HG03045 (cell line): ENCODE measurements around the gene GALNT6.

Experiments used
- ATAC-seq: cut with Tn5 transposase; IDR thresholded peaks from one replicate; pipeline ENCODE4 v1.9.1; 2021; ENCODE audit warnings: mild to moderate bottlenecking, moderate library complexity; ENCODE audit not compliant: unreplicated experiment

Gene GALNT6

DNA sequence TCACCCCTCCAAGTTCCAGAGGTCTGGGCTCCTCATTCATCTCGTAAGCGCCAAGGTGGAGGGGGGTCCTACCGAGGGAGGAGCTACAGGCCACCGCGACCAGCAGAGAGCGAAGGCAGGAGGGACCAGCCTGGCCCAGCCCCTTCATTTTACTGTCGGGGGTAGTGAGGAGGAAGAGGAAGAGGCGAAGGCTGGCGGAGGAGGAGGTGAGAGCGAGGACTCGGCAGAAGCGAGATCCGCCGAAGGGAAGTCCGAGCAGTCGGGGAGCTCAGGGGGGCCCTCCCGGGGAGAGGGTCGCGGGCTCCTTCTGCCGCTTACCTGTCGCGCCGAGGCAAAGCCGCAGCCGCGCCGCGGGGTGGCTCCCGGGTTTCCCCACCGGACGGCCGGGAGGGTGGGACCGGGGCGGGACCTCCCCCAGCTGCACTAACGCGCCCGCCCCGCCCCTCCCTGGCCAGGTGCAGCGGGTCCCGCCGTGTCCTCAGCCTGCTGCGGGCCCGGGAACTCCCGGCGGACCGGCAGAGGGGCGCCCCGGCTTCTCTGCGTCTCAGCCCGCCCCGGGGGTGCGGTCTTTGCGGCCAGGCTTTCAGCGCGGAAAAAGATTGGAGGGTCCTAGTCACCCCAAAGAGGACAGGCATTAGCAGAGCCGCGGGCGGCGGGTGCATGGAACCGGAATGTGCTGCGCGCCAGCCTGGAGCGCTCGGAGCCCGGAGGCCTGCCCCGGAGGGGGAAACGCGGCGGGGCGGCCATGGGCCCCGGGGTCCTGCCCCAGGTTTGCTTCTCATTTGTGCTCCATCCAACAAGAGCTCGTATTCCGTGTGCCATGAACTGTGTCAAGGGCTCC is at the start of gene GALNT6:
TSS of gene GALNT6 (minus strand) at position 124 of the 841 bp plus-strand sequence. CDS start 11,625 bp downstream, outside the sequence.
- ATAC-seq: peak; percentile 58

DNA sequence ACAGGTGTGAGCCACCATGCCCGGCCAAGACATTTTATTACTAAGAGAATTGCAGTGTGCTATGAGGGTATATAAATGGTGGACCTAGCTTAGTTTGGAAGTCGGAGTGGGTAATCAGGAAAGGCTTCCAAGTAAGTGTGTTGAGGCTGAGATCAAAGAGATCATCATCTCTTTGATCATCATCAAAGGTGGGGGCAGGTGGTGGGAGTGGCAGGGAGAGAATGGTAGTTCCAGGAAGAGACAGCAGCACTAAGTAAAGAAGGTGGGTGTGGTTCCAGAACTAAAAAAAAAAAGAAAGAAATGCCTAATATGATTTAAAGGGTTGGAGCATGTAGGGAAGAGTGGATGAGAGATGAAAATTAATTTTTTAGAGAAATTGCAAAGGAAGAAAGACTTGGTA is 48.1 kb upstream of the GALNT6 start:
- no peak for ATAC-seq

- no peak for ATAC-seq
These were observed 46.2 kb upstream of the GALNT6 start for GRCh38 chr12:51437431-51437830.

DNA sequence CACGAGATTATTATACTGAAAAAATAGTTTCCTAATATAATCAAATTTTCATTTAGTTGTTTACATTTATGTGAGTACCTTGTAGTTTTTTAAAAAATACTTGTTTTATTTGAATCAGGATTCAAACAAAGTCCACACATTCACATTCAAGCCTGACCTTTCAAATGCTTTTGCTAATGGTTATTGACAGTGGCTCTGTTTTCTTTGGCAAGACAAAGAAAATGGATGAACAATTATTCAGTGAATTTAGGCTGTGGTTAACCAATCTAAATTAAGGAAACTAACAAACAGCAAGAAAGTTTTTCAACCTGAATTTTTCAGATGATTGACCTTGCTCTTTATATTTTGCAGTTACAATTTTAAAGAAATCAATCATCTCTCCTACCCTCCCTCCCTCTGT is 43.1 kb upstream of the GALNT6 start:
- no peak for ATAC-seq

GRCh38 chr12:51432921-51433320 is 41.7 kb upstream of the GALNT6 start:
- no peak for ATAC-seq

- no peak for ATAC-seq
These were observed 39.1 kb upstream of the GALNT6 start for GRCh38 chr12:51430196-51430895.

- no peak for ATAC-seq
These were observed 38.5 kb upstream of the GALNT6 start for GRCh38 chr12:51429700-51430099.

DNA sequence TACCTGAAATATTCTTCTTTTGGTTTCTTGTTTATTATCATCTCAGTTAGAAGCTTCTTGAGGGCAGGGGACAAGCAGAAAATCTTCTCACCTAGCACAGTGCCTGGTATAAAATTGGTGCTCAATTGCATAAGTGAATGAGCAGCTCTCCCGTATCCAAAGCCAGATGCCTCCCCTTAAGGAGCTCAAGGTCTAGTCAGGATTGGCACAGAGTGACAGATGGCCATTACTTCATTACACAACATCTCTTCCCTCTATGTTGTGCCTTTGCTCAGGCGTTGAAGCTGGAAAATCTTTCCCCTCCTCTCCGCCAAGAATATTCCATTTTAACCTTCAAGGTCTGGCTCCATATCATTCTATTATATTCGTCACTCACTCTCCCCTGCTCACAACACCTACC is 37.0 kb upstream of the GALNT6 start:
- ATAC-seq: no peak

- ATAC-seq: peak; percentile 90
These were observed 33.7 kb upstream of the GALNT6 start, which contains the start of gene SLC4A8 for GRCh38 chr12:51424662-51425539. SLC4A8 (plus strand) TSS chr12:51424831; CDS start chr12:51424988, 157 bp downstream.

DNA sequence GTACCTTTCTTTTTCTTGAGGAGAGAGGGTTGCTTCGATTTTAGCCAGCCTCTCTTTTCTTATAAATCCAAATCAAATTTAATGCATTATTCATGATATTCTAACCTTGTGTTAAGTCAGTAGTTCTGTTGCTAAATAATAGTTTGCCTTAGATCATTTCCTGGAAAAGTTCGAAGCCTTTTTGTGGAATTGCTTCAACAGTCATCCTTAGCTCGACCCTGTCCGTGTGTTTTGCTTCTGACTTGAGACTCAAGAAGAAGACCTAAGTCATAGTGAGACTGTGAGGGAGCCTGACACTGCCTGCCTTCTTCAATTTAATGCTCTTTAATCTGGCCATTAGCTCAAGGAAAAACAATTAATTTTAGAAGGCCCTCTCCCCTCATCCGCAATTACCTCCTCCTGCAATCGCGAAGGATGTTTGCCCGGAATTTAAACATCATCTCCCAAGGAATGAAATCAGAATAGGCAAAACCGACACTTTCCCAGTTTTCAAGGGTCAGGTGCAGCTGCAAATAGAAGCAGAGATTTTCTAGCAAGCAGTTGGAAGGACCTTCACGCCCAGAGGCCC is 33.0 kb upstream of the GALNT6 start:
- ATAC-seq: no peak

- no peak for ATAC-seq
These were observed 30.2 kb upstream of the GALNT6 start for GRCh38 chr12:51421266-51421884.

DNA sequence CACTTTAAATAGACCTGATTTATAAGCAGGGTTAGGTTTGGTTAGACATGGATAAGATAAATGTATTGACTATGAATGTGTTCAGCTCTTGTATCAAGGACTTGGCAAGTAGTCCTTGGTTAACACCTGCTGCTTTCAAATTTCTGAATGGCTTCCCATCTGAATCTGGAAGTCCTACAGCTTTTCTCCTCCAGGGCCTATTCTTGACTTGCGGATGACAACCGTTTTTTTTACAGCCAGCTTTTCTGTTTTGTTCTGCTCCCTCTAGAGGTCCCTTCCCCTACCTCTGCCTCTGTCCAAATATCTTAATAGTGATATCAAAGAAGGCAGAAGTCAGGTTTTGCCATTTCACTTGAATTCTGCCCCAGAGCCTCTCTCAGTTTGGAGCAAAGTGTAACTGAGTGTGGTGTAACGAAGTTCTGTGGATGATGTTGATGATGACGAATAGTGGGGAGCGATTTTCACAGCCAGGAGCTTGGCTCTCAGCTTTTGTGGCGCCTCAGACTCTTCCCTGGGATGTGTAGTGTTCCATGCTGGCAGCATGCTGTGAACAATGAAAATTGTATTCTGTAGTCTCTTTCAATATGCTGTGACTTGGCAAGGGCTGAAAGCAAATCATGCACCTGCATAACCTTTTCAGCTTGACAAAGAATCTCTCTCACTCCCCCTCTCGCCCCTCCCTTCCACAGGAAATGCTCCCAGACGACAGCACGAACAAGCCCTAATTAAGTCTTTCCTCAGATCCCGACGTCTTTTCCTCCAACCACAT is 28.4 kb upstream of the GALNT6 start:
- no peak for ATAC-seq

GRCh38 chr12:51417826-51418225 is 26.6 kb upstream of the GALNT6 start:
- no peak for ATAC-seq

GRCh38 chr12:51415931-51416330 is 24.7 kb upstream of the GALNT6 start:
- ATAC-seq: no peak

GRCh38 chr12:51413791-51414190 is 22.6 kb upstream of the GALNT6 start:
- no peak for ATAC-seq

DNA sequence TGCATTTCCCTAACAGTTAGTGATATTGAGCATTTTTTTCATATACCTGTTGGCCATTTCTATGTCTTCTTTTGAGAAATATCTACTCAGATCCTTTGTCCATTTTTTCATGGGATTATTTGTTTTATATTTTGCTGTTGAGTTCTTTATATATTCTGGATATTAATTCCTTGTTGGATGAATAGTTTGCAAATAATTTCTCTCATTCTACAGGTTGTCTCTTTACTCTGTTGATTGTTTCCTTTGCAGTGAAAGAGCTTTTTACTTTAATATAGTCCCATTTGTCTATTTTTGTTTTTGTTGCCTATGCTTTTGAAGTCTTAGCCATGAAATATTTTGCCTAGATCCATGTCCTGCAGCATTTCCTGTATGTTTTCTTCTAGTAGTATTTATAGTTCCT is 21.9 kb upstream of the GALNT6 start:
- no peak for ATAC-seq

DNA sequence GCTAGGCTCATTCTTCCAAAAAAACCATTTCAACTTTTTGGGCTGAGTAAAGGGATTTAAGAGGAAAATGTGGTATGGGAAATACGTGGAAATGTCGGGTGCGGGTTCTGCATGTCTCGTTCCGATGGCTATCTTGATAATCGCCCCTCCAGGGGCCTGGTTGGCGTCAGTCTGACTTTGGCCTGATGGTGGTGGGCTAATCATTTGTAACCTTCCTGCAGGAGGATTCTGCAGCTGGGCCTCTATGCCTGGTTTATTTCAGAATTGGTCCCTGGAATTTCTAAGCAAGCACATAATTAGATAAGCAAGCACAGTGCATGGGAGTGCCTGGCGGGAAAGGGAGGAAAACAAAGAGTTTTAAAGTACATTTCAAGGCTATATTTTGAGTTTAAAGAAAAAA is 18.6 kb upstream of the GALNT6 start:
- no peak for ATAC-seq

GRCh38 chr12:51407604-51408003 is 16.4 kb upstream of the GALNT6 start:
- ATAC-seq: no peak

DNA sequence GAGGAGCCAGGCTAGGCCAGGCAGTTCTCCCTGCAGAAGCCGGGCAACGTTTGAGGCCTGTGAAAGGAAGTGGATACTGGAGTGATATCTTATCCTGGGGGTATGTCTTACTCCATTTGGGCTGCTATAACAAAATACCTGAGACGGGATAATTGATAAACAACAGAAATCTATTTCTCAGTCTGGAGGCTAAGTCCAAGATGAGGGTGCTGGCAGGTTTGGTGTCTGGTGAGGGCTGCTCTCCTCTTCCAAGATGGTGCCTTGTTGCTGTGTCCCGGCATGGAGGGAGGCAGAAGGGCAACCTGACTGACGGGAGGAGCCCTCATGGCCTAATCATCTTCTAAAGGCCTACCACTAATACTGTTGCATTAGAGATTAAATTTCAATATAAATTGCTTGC is 15.7 kb upstream of the GALNT6 start:
- ATAC-seq: no peak

- no peak for ATAC-seq
These were observed 15.1 kb upstream of the GALNT6 start for GRCh38 chr12:51406290-51406689.
